Stimulated activated naive CD4-positive, alpha-beta T cell (primary cell): ENCODE results near the gene RILPL1.
"Not testable (repeated sequence)": the region's sequence is repeated elsewhere in the genome, so short reads cannot be mapped to it uniquely, and the experiment has no call there.

ENCODE experiments used
- DNase-seq, 6 experiments: peaks; one replicate each; lab custom pipeline; 2025; lab: John Stamatoyannopoulos, UW

The RILPL1 gene

GRCh38 chr12:123468786-123469185 lies 64.7 kb downstream of the RILPL1 start:
- no peak for DNase-seq

GRCh38 chr12:123465084-123465483 lies 68.4 kb downstream of the RILPL1 start:
- DNase-seq: no peak

GRCh38 chr12:123463174-123463573 lies 70.3 kb downstream of the RILPL1 start:
- not testable (repeated sequence) for DNase-seq

GRCh38 chr12:123457980-123458779 lies 75.3 kb downstream of the RILPL1 start, which contains the start of gene SNRNP35:
TSS of gene SNRNP35 (plus strand) at chr12:123458139. CDS start at chr12:123465541, 7,402 bp downstream.
- peak; percentile 80 to 98 (median 86) for DNase-seq

- peak in 4 of 6 experiments; percentile 19 to 71 (median 54) for DNase-seq
Measured at GRCh38 chr12:123453165-123453564, 80.4 kb downstream of the RILPL1 start.

GRCh38 chr12:123452276-123452550 lies 81.3 kb downstream of the RILPL1 start:
- DNase-seq: peak in 2 of 6 experiments; percentile 47 to 49

GRCh38 chr12:123450636-123451035 lies 82.9 kb downstream of the RILPL1 start:
- DNase-seq: peak in 1 of 6 experiments; percentile 48

GRCh38 chr12:123449856-123450255 lies 83.7 kb downstream of the RILPL1 start:
- DNase-seq: no peak

GRCh38 chr12:123449249-123449733 lies 84.2 kb downstream of the RILPL1 start:
- DNase-seq: no peak

GRCh38 chr12:123446333-123446713 lies 87.2 kb downstream of the RILPL1 start:
- DNase-seq: no peak

GRCh38 chr12:123445388-123446332 lies 87.9 kb downstream of the RILPL1 start:
- no peak for DNase-seq

- DNase-seq: no peak
Measured at GRCh38 chr12:123444092-123445026, 89.2 kb downstream of the RILPL1 start.

GRCh38 chr12:123442774-123443173 lies 90.7 kb downstream of the RILPL1 start:
- DNase-seq: no peak

GRCh38 chr12:123441523-123442164 lies 91.9 kb downstream of the RILPL1 start:
- no peak for DNase-seq

- peak; percentile 81 to 90 (median 86) for DNase-seq
Measured at GRCh38 chr12:123436017-123436964, 97.2 kb downstream of the RILPL1 start, which contains the start of gene RILPL2. TSS of gene RILPL2 (minus strand) at chr12:123436684. CDS start at chr12:123436420, 264 bp downstream.

- DNase-seq: no peak
Measured at GRCh38 chr12:123435636-123436016, 97.9 kb downstream of the RILPL1 start.

- no peak for DNase-seq
Measured at GRCh38 chr12:123433615-123434014, 99.9 kb downstream of the RILPL1 start.

- DNase-seq: not testable (repeated sequence)
Measured at GRCh38 chr12:123431951-123432817, 101.3 kb downstream of the RILPL1 start.

- DNase-seq: not testable (repeated sequence)
Measured at GRCh38 chr12:123429101-123429500, 104.4 kb downstream of the RILPL1 start.
